Measurements from ENCODE around the gene C16orf74. TPM values are rescaled to one million over a fixed set of nuclear protein-coding genes. Genes with fewer than 3 reads are reported as not detected.

C16orf74 gene
- polyA plus RNA-seq, 2 of the 4 experiments (the other 2 are of a cell fraction) = 3.8 to 9.1 TPM

- no peak for TF ChIP-seq MAFK (IDR thresholded peaks at IDR 0.05; ENCODE audit: partially characterized antibody)
- peak; percentile 61; the same call in 1 of the 2 replicates for TF ChIP-seq KDM1A (IDR thresholded peaks at IDR 0.05; ENCODE audit: low read depth)
- peak; percentile 56 for TF ChIP-seq ZFP36 (IDR thresholded peaks at IDR 0.05; ENCODE audit: borderline replicate concordance, partially characterized antibody)
- DNase-seq (ENCODE audit: low read depth in 1 of 2, low spot score in 1 of 2) (no peak), ATAC-seq (no peak), FAIRE-seq (no peak)
- H3K27ac ChIP-seq = no peak overlapping the region
- CTCF ChIA-PET = interaction anchor here (1.3 to 2.0 kb wide), 2 partner anchors 20 to 39 kb away, joined by 6 read pairs; no protein-coding TSS in a partner anchor
- no peaks in the 10 kb centered on the region for H3K4me1 ChIP-seq
- POLR2A ChIA-PET = no interaction called here
- WGBS (ENCODE audit: missing lambda C conversion rate) = 70% methylated on average over 7 of the region's 7 CpGs
- H3K4me3 ChIP-seq = no peak overlapping the region
- no peaks in the 10 kb centered on the region for H3K9me3 ChIP-seq
- H3K4me2 ChIP-seq = no peak overlapping the region
These were observed 52.4 kb downstream of the C16orf74 start for GRCh38 chr16:85698459-85698891.

- POLR2A ChIA-PET = no interaction called here
- DNase-seq (ENCODE audit: low read depth in 1 of 2, low spot score in 1 of 2) (no peak), ATAC-seq (no peak), FAIRE-seq (no peak)
- CTCF ChIA-PET = interaction anchor here (2.0 to 2.5 kb wide), 2 partner anchors 20 to 38 kb away, joined by 6 to 7 read pairs; no protein-coding TSS in a partner anchor
- TF ChIP-seq FOSB (CRISPR knock-in tag; IDR thresholded peaks at IDR 0.05) (no peak), HOXB5 (CRISPR knock-in tag; IDR thresholded peaks at IDR 0.05) (no peak), RFX5 (IDR thresholded peaks at IDR 0.05) (no peak), EHMT2 (IDR thresholded peaks at IDR 0.05; ENCODE audit: low read depth) (no peak), CBX2 (IDR thresholded peaks at IDR 0.05; ENCODE audit: borderline replicate concordance, low read depth) (no peak), EP300 (IDR thresholded peaks at IDR 0.05) (no peak), JUNB (IDR thresholded peaks at IDR 0.05) (no peak), KDM1A (IDR thresholded peaks at IDR 0.05; ENCODE audit: low read depth) (no peak), PHF8 (IDR thresholded peaks at IDR 0.05; ENCODE audit: borderline replicate concordance, low read depth) (no peak), MAZ (IDR thresholded peaks at IDR 0.05; ENCODE audit: borderline replicate concordance, low read depth, low read length) (no peak), JUN (IDR thresholded peaks at IDR 0.05) (no peak), NFE2L2 (conservative IDR thresholded peaks at IDR 0.05; ENCODE audit: low read length) (no peak)
- H3K4me3 ChIP-seq = no peak overlapping the region
- H3K4me1 ChIP-seq = no peaks in the 10 kb centered on the region
- no peak overlapping the region for H3K4me2 ChIP-seq
- no peaks in the 10 kb centered on the region for H3K9me3 ChIP-seq
- 67% methylated on average over 14 of the region's 14 CpGs for WGBS (ENCODE audit: missing lambda C conversion rate)
- H3K27ac ChIP-seq = no peak overlapping the region
These were observed 53.5 kb downstream of the C16orf74 start for GRCh38 chr16:85697431-85697830.

- ATAC-seq (no peak), DNase-seq (ENCODE audit: low read depth in 1 of 2, low spot score in 1 of 2) (no peak), FAIRE-seq (no peak)
- no peak for TF ChIP-seq CEBPB (IDR thresholded peaks at IDR 0.05)
- no peak for TF ChIP-seq RCOR1 (IDR thresholded peaks at IDR 0.05; ENCODE audit: low read depth, low read length)
- no peak for TF ChIP-seq CHD4 (IDR thresholded peaks at IDR 0.05; ENCODE audit: borderline replicate concordance)
- no peak for TF ChIP-seq CBX2 (IDR thresholded peaks at IDR 0.05; ENCODE audit: borderline replicate concordance, low read depth)
- TF ChIP-seq HOXB13 (CRISPR knock-in tag; IDR thresholded peaks at IDR 0.05; ENCODE audit: low read depth) = no peak
- TF ChIP-seq SREBF2 (IDR thresholded peaks at IDR 0.05) = no peak
- no peak for TF ChIP-seq RFX5 (IDR thresholded peaks at IDR 0.05)
- no peak for TF ChIP-seq HOXA7 (CRISPR knock-in tag; IDR thresholded peaks at IDR 0.05)
- TF ChIP-seq MAZ (IDR thresholded peaks at IDR 0.05; ENCODE audit: borderline replicate concordance, low read depth, low read length) = no peak
- H3K4me3 ChIP-seq = no peak overlapping the region
- H3K4me2 ChIP-seq = no peak overlapping the region
- no peak overlapping the region for H3K27ac ChIP-seq
- POLR2A ChIA-PET = no interaction called here
- CTCF ChIA-PET = interaction anchor here (1.4 to 2.5 kb wide), 3 partner anchors 19 to 22 kb away, joined by 3 to 7 read pairs (median 7); no protein-coding TSS in a partner anchor
- H3K9me3 ChIP-seq = no peaks in the 10 kb centered on the region
- 90% methylated on average over 16 of the region's 16 CpGs for WGBS (ENCODE audit: missing lambda C conversion rate)
- no peaks in the 10 kb centered on the region for H3K4me1 ChIP-seq
These were observed 54.1 kb downstream of the C16orf74 start for GRCh38 chr16:85696781-85697180.
